Trophoblast cell (in vitro differentiated cells and primary cell): ENCODE results near the gene ZNF473. TPM values are rescaled to one million over a fixed set of nuclear protein-coding genes. Genes with fewer than 3 reads are reported as not detected.

Source experiments
- DNase-seq, 2 donors: peaks; one replicate each; pipeline ENCODE4 v3.0.0-alpha.2; 2016
- H2AFZ ChIP-seq: 2 replicates; pipeline ENCODE4 v1.6.1; 2013; ENCODE audit warnings: low read length, moderate library complexity, mild to moderate bottlenecking; ENCODE audit not compliant: insufficient read depth, poor library complexity
- H2AK5ac ChIP-seq: 2 replicates; pipeline ENCODE4 v1.6.1; 2013; ENCODE audit warnings: mild to moderate bottlenecking, low read length
- H2BK120ac ChIP-seq: 2 replicates; pipeline ENCODE4 v1.6.1; 2013; ENCODE audit warnings: low read length, mild to moderate bottlenecking, moderate library complexity; ENCODE audit not compliant: insufficient read depth, poor library complexity
- H2BK12ac ChIP-seq: 2 replicates; pipeline ENCODE4 v1.6.1; 2013; ENCODE audit warnings: mild to moderate bottlenecking, low read length, moderate library complexity
- H2BK5ac ChIP-seq: 2 replicates; pipeline ENCODE4 v1.6.1; 2013; ENCODE audit warnings: low read length, low read depth, moderate library complexity, mild to moderate bottlenecking; ENCODE audit not compliant: poor library complexity
- H3K14ac ChIP-seq: 2 replicates; pipeline ENCODE4 v1.6.1; 2013; ENCODE audit warnings: mild to moderate bottlenecking, low read length
- H3K18ac ChIP-seq: 2 replicates; pipeline ENCODE4 v1.6.1; 2013; ENCODE audit warnings: mild to moderate bottlenecking, low read length
- H3K23ac ChIP-seq: 2 replicates; pipeline ENCODE4 v1.6.1; 2013; ENCODE audit warnings: low read length
- H3K27ac ChIP-seq: 2 replicates; pipeline ENCODE4 v1.5.1; 2013; ENCODE audit warnings: low read depth, mild to moderate bottlenecking, inconsistent platforms, low read length, moderate library complexity
- H3K27me3 ChIP-seq: 2 replicates; pipeline ENCODE4 v1.6.1; 2013; ENCODE audit warnings: inconsistent platforms, mild to moderate bottlenecking, low read length, moderate library complexity; ENCODE audit not compliant: insufficient read depth
- H3K36me3 ChIP-seq, 2 experiments: 1 replicate in 1 of 2; 2 replicates in 1 of 2; pipeline ENCODE4 v1.6.1; 2013; ENCODE audit warnings: low read length in 2 of 2, mild to moderate bottlenecking in 2 of 2, moderate library complexity in 1 of 2; ENCODE audit not compliant: insufficient read depth in 2 of 2, control insufficient read depth in 1 of 2
- H3K4ac ChIP-seq: 2 replicates; pipeline ENCODE4 v1.6.1; 2013; ENCODE audit warnings: low read depth, mild to moderate bottlenecking, low read length, moderate library complexity
- H3K4me1 ChIP-seq, 2 experiments: 1 replicate in 1 of 2; 2 replicates in 1 of 2; pipeline ENCODE4 v1.6.1; 2013; ENCODE audit warnings: low read length in 2 of 2, mild to moderate bottlenecking in 2 of 2, moderate library complexity in 1 of 2; ENCODE audit not compliant: insufficient read depth in 2 of 2, control insufficient read depth in 1 of 2
- H3K4me2 ChIP-seq: 2 replicates; pipeline ENCODE4 v1.6.1; 2013; ENCODE audit warnings: inconsistent platforms, mild to moderate bottlenecking, low read length, moderate library complexity
- H3K4me3 ChIP-seq: 2 replicates; pipeline ENCODE4 v1.5.1; 2013; ENCODE audit warnings: mild to moderate bottlenecking, low read depth, low read length, inconsistent platforms
- H3K79me1 ChIP-seq: one replicate; pipeline ENCODE4 v1.6.1; 2013; ENCODE audit warnings: low read length
- H3K79me2 ChIP-seq: 2 replicates; pipeline ENCODE4 v1.6.1; 2013; ENCODE audit warnings: low read length, mild to moderate bottlenecking; ENCODE audit not compliant: control insufficient read depth, insufficient read depth, poor library complexity
- H3K9ac ChIP-seq: 2 replicates; pipeline ENCODE4 v1.6.1; 2013; ENCODE audit warnings: mild to moderate bottlenecking, low read length
- H3K9me3 ChIP-seq: 2 replicates; pipeline ENCODE4 v1.6.1; 2013; ENCODE audit warnings: low read depth, mild to moderate bottlenecking, control low read depth, inconsistent platforms, low read length; ENCODE audit not compliant: insufficient read depth
- H4K12ac ChIP-seq: 2 replicates; pipeline ENCODE4 v1.6.1; 2013; ENCODE audit warnings: low read depth, mild to moderate bottlenecking, low read length, moderate library complexity
- H4K8ac ChIP-seq: 2 replicates; pipeline ENCODE4 v1.6.1; 2013; ENCODE audit warnings: low read depth, mild to moderate bottlenecking, low read length, moderate library complexity
- H4K91ac ChIP-seq: one replicate; pipeline ENCODE4 v1.6.1; 2013; ENCODE audit warnings: low read depth, mild to moderate bottlenecking, low read length, moderate library complexity
- WGBS: extraction: QIAGEN DNeasy Blood & Tissue Kit; methylation state at CpG from one replicate; pipeline ENCODE4 v1.1.7; 2013; ENCODE audit warnings: missing lambda C conversion rate; ENCODE audit not compliant: insufficient read length, insufficient coverage; ENCODE audit errors: extremely low coverage; 5-methylcytosine and 5-hydroxymethylcytosine counted together
- polyA plus RNA-seq: library from polyadenylated mRNA; stranded (reverse); fragments of 200-250 nt; gene quantifications from 2 replicates; pipeline ENCODE4 v1.2.3, GENCODE V29; 2013

Gene ZNF473
- 7.5 and 8.0 TPM in 2 replicates for polyA plus RNA-seq

DNA sequence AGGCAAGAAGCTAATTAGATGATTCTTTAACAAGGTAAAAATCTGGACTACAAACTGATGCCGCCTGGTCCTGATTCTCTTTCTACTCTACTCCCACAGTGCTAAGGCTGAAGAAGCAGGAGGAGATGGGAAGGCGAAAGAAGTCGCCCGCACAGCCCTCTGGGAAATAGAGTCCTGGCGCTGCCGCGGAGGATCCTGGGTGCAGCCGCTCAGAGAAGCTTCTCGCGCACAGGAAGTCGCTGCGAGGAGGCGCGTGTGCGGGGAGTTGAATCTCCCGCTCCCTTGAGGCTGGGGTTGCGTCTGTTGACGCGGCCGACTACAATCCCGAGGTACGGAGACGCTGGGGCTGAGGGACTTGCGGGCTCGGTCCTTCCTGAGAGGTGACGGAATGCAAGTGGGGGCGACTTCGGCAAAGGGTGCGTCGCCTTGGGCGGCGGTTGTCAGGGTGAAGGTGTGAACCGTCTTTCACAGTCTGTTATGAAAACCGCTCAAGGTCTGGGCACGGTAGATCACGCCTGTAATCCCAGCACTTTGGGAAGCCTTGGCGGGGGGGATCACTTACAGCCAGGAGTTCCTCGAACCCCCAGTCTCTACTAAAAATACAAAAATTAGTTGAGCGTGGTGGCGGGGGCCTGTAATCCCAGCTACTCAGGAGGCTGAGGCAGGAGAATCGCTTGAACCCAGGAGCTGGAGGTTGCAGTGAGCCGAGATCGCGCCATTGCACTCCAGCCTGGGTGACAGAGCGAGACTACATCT lies at the start of gene ZNF473:
TSS of gene ZNF473 (plus strand) at position 212 of the 756 bp plus-strand sequence. CDS start 5,078 bp downstream, outside the sequence.
- Histone ChIP-seq H2BK12ac (no peak within 1 kb of the TSS), H3K79me2 (peaks cover 8% of the 10 kb centered on the region), H4K12ac (peak within 1 kb of the TSS; percentile 82), H3K79me1 (peaks cover 6% of the 10 kb centered on the region), H3K36me3 (peaks cover 8 to 11% of the 10 kb centered on the region in 2 experiments), H3K23ac (no peak within 1 kb of the TSS), H3K27ac (peak within 1 kb of the TSS; percentile 9), H3K4me2 (peak within 1 kb of the TSS; percentile 71), H3K4me1 (peaks cover 5 to 11% of the 10 kb centered on the region in 2 experiments), H3K9ac (peak within 1 kb of the TSS; percentile 90), H2AK5ac (peak within 1 kb of the TSS; percentile 31), H4K91ac (peak within 1 kb of the TSS; percentile 75), H3K18ac (peak within 1 kb of the TSS; percentile 77), H3K4ac (peak within 1 kb of the TSS; percentile 77), H2BK5ac (peak within 1 kb of the TSS; percentile 60), H2BK120ac (peak within 1 kb of the TSS; percentile 50), H4K8ac (peak within 1 kb of the TSS; percentile 95), H3K4me3 (peak within 1 kb of the TSS; percentile 97), H3K27me3 (no peaks in the 10 kb centered on the region), H3K14ac (peak within 1 kb of the TSS; percentile 78), H3K9me3 (peaks cover 1% of the 10 kb centered on the region), H2AFZ (peak within 1 kb of the TSS; percentile 80)
- no CpG with 5 or more reads among the region's 45 CpGs for WGBS
- DNase-seq: peak; percentile 96 to 97

DNA sequence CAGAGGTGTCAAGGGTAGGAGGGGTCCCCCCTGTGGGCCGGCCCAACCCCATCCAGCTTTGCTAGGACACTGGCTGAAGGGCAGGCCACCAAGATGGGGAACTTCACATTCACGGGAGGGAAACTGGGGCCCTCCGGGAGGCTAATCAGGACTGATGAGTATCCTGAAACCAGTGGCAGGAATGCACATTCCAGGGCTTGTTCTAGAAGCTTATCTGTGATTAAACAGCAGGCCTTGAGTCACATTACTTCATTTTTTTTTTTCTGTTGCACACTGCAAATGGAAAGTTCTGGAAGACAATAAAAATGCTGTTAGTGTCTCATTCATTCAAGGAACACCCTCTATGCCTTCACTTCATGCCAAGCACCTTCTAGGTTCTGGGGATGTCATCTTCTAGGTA lies 49.3 kb upstream of the ZNF473 start:
- no peak overlapping the region for H3K14ac ChIP-seq
- no peak overlapping the region for H3K9ac ChIP-seq
- H3K36me3 ChIP-seq: peaks cover 3 to 20% of the 10 kb centered on the region in 2 experiments
- H3K18ac ChIP-seq: no peak overlapping the region
- DNase-seq: peak in 1 of 2 donors; percentile 25
- WGBS: no CpG with 5 or more reads among the region's 3 CpGs
- H3K4me1 ChIP-seq: no peaks in the 10 kb centered on the region
- H2AFZ ChIP-seq: no peak overlapping the region
- H2BK120ac ChIP-seq: no peak overlapping the region
- no peak overlapping the region for H3K4me2 ChIP-seq
- H4K12ac ChIP-seq: no peak overlapping the region
- H3K23ac ChIP-seq: no peak overlapping the region
- H2BK5ac ChIP-seq: no peak overlapping the region
- H4K8ac ChIP-seq: no peak overlapping the region
- H3K79me2 ChIP-seq: no peaks in the 10 kb centered on the region
- no peak overlapping the region for H4K91ac ChIP-seq
- H2BK12ac ChIP-seq: no peak overlapping the region
- peaks cover 2% of the 10 kb centered on the region for H3K9me3 ChIP-seq
- no peak overlapping the region for H2AK5ac ChIP-seq
- no peaks in the 10 kb centered on the region for H3K27me3 ChIP-seq
- H3K4ac ChIP-seq: no peak overlapping the region
- no peak overlapping the region for H3K4me3 ChIP-seq
- no peak overlapping the region for H3K27ac ChIP-seq
- H3K79me1 ChIP-seq: no peaks in the 10 kb centered on the region

DNA sequence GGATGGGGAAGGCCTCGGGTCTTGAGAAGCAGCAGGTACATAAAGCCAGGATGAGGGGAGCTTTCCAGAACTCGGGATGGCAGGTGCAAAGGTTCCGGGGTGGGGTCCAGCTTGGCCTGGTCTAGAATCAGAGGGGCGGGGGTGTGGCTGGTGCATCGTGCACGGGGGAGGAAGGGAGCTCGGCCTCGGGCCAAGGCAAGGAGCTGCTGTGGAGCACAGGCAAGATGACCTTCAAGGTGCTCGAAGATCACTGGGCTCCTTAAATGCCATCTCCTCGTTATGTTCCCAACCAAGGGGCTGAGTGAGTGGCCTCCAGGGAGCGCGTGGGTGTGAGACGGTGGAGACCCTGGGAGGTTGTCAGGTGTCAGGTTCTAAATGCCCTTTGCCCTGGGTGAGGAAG lies 48.7 kb upstream of the ZNF473 start:
- Histone ChIP-seq H2BK12ac (no peak overlapping the region), H3K14ac (no peak overlapping the region)

DNA sequence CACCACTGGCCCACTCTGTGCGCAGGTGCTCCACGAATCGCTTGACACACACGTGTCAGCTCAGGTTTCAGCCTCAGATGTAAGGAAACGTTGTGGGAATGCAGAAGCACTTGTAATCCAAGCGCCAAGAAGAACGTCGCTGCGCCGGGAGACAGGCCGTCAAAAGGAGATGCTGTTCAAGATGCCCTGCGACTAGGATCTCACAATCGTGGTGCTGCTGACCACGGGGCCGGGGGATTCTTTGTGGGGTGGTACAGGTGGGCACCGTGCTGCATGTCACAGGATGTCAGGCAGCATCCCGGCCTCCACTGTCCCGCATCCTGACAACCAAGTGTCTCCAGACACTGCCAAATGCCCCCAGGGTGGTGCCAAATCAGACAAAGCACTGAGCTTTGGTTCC lies 47.9 kb upstream of the ZNF473 start:
- Histone ChIP-seq H3K14ac (no peak overlapping the region), H3K36me3 (peaks cover 8 to 24% of the 10 kb centered on the region in 2 experiments), H2BK12ac (no peak overlapping the region), H3K27ac (no peak overlapping the region), H2AFZ (no peak overlapping the region), H3K4ac (no peak overlapping the region), H3K4me1 (no peaks in the 10 kb centered on the region), H3K79me1 (no peaks in the 10 kb centered on the region), H3K9ac (no peak overlapping the region), H4K91ac (no peak overlapping the region), H2AK5ac (no peak overlapping the region), H2BK5ac (no peak overlapping the region), H3K4me2 (no peak overlapping the region), H4K8ac (no peak overlapping the region), H3K23ac (no peak overlapping the region), H3K4me3 (no peak overlapping the region), H3K9me3 (peaks cover 2% of the 10 kb centered on the region), H4K12ac (no peak overlapping the region), H2BK120ac (no peak overlapping the region), H3K18ac (no peak overlapping the region), H3K79me2 (no peaks in the 10 kb centered on the region), H3K27me3 (no peaks in the 10 kb centered on the region)
- no peak for DNase-seq
- WGBS: no CpG with 5 or more reads among the region's 18 CpGs

More for the DNA sequence above, 48.7 kb upstream of the ZNF473 start:
- Histone ChIP-seq H3K27me3 (no peaks in the 10 kb centered on the region), H3K18ac (no peak overlapping the region), H4K8ac (no peak overlapping the region), H3K79me2 (no peaks in the 10 kb centered on the region), H4K12ac (no peak overlapping the region), H3K9ac (no peak overlapping the region), H3K4me3 (no peak overlapping the region), H2BK120ac (no peak overlapping the region), H3K36me3 (peaks cover 8 to 24% of the 10 kb centered on the region in 2 experiments), H2AK5ac (no peak overlapping the region), H2AFZ (no peak overlapping the region), H3K9me3 (peaks cover 2% of the 10 kb centered on the region), H3K4ac (no peak overlapping the region), H3K4me1 (no peaks in the 10 kb centered on the region), H3K79me1 (no peaks in the 10 kb centered on the region), H3K27ac (no peak overlapping the region), H3K4me2 (no peak overlapping the region), H4K91ac (no peak overlapping the region), H2BK5ac (no peak overlapping the region), H3K23ac (no peak overlapping the region)
- no CpG with 5 or more reads among the region's 13 CpGs for WGBS
- no peak for DNase-seq
